ENCODE data around the gene NRP2. TPM values are rescaled to one million over a fixed set of nuclear protein-coding genes. Genes with fewer than 3 reads are reported as not detected.

Gene NRP2
- total and polyA plus RNA-seq, 2 of the 13 experiments (the other 11 are each of a cell fraction or from before 2014, with no cell fraction given) = 0.65 to 1.4 TPM

GRCh38 chr2:205700331-205701132, 18.2 kb downstream of the NRP2 start (continued):
- TF ChIP-seq AHDC1 (CRISPR knock-in tag; IDR thresholded peaks at IDR 0.05; ENCODE audit: borderline replicate concordance) = peak; percentile 80; the same call in 1 of the 2 replicates
- TF ChIP-seq XBP1 (CRISPR knock-in tag; IDR thresholded peaks at IDR 0.05) = no peak
- no peak for TF ChIP-seq ZSCAN22 (CRISPR knock-in tag; IDR thresholded peaks at IDR 0.05)
- TF ChIP-seq ZNF326 (CRISPR knock-in tag; IDR thresholded peaks at IDR 0.05; ENCODE audit: borderline replicate concordance) = no peak
- no peak for TF ChIP-seq EZH2 (conservative IDR thresholded peaks at IDR 0.05; ENCODE audit: low read depth, low read length)
- no peak for TF ChIP-seq ATF3 (CRISPR knock-in tag; IDR thresholded peaks at IDR 0.05)
- no peak for TF ChIP-seq ZNF615 (CRISPR knock-in tag; IDR thresholded peaks at IDR 0.05; ENCODE audit: borderline replicate concordance)
- no peak for TF ChIP-seq ZNF598 (CRISPR knock-in tag; IDR thresholded peaks at IDR 0.05; ENCODE audit: borderline replicate concordance)
- peak; percentile 15; the same call in 1 of the 2 replicates for TF ChIP-seq NCOR1 (IDR thresholded peaks at IDR 0.05; ENCODE audit: borderline replicate concordance, low read length)
- TF ChIP-seq CREB1 (IDR thresholded peaks at IDR 0.05) = no peak
- TF ChIP-seq CREB1 (CRISPR knock-in tag; IDR thresholded peaks at IDR 0.05) = no peak
- no peak for TF ChIP-seq ARNT (IDR thresholded peaks at IDR 0.05)
- TF ChIP-seq STAG1 (CRISPR knock-in tag; IDR thresholded peaks at IDR 0.05) = peak; percentile 7; the same call in 1 of the 2 replicates
- no peak for TF ChIP-seq MTF2 (CRISPR knock-in tag; IDR thresholded peaks at IDR 0.05; ENCODE audit: borderline replicate concordance)
- TF ChIP-seq, protein P1, sequence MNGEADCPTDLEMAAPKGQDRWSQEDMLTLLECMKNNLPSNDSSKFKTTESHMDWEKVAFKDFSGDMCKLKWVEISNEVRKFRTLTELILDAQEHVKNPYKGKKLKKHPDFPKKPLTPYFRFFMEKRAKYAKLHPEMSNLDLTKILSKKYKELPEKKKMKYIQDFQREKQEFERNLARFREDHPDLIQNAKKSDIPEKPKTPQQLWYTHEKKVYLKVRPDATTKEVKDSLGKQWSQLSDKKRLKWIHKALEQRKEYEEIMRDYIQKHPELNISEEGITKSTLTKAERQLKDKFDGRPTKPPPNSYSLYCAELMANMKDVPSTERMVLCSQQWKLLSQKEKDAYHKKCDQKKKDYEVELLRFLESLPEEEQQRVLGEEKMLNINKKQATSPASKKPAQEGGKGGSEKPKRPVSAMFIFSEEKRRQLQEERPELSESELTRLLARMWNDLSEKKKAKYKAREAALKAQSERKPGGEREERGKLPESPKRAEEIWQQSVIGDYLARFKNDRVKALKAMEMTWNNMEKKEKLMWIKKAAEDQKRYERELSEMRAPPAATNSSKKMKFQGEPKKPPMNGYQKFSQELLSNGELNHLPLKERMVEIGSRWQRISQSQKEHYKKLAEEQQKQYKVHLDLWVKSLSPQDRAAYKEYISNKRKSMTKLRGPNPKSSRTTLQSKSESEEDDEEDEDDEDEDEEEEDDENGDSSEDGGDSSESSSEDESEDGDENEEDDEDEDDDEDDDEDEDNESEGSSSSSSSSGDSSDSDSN (CRISPR knock-in tag; IDR thresholded peaks at IDR 0.05) = peak; percentile 63
- no peak for TF ChIP-seq KLF16 (CRISPR knock-in tag; IDR thresholded peaks at IDR 0.05)
- no peak for TF ChIP-seq CSRNP1 (CRISPR knock-in tag; IDR thresholded peaks at IDR 0.05)
- TF ChIP-seq FOXO1 (CRISPR knock-in tag; IDR thresholded peaks at IDR 0.05) = peak; percentile 13; the same call in 1 of the 2 replicates
- TF ChIP-seq ZNF816 (CRISPR knock-in tag; IDR thresholded peaks at IDR 0.05; ENCODE audit: borderline replicate concordance) = no peak
- no peak for TF ChIP-seq JDP2 (CRISPR knock-in tag; IDR thresholded peaks at IDR 0.05; ENCODE audit: borderline replicate concordance)
